ENCODE results near the gene ADAMTS17. TPM values are rescaled to one million over a fixed set of nuclear protein-coding genes. Genes with fewer than 3 reads are reported as not detected.

ADAMTS17 gene
- total and polyA plus RNA-seq, 5 donors from 2014 or later: 0.20 to 8.2 (median 0.67) TPM; not detected in 1

DNA sequence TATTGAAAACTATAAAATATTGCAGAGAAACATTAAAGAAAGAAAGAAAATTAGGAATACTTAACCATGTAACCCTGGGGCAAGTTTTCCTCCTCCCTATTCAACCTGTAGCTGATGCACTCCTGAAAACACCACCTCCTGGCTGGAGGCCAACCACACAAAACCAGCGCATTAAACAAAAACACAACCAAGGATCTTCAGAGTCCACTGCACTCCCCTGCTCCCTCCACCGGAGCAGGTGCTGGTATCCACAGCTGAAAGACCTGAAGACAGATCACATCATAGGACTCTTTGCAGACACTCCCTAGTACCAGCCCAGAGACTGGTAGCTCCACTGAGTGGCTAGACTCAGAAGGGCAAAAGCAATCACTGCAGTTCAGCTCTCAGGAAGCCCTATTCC lies 13.6 kb upstream of the ADAMTS17 start:
- no peaks in the 10 kb centered on the region for H3K9me3 ChIP-seq (ENCODE audit: control insufficient read depth in 2 of 2, low read length in 2 of 2)
- H3K27me3 ChIP-seq (ENCODE audit: control insufficient read depth, insufficient read depth, low read length): peaks cover 22% of the 10 kb centered on the region
- Mint-ChIP-seq H3K9me3 (peaks cover 0 to 5% (median 0%) of the 10 kb centered on the region in 7 donors), H3K27me3 (peaks cover 42% of the 10 kb centered on the region), H3K4me1 (peaks cover 0 to 3% (median 1%) of the 10 kb centered on the region in 4 donors), H3K4me3 (no peak overlapping the region), H3K27ac (no peak overlapping the region), H3K36me3 (no peaks in the 10 kb centered on the region)
- no peak for DNase-seq
- no peak for ATAC-seq (ENCODE audit: low read depth in 2 of 2)
- no peaks in the 10 kb centered on the region for H3K36me3 ChIP-seq (ENCODE audit: control insufficient read depth, insufficient read depth, low read length)
- no peak overlapping the region for H3K27ac ChIP-seq (ENCODE audit: insufficient read depth, low read length, poor library complexity, severe bottlenecking)
- H3K4me1 ChIP-seq (ENCODE audit: control insufficient read depth, insufficient read depth, low read length, poor library complexity, severe bottlenecking): no peaks in the 10 kb centered on the region
- no peak overlapping the region for H3K4me3 ChIP-seq (ENCODE audit: low read depth, low read length)

DNA sequence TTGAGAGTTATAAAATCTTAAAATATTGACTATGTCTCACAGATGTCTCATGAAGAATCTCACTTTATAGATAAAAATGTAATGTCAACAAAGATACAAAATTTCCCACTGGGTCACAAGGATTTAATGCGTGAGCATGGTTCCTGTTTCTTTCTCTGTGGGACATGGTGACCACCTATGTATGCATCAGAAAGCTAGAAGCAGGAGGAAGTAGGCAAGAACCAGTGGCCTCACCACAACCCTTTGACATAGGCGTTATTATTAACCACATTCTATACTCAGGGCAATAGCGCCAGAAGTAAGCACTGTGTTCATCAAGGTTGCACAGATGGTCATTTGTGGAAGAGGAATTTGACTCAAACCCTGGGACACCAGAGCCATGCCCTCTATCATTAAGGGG lies 11.7 kb upstream of the ADAMTS17 start:
- Histone ChIP-seq H3K27me3 (ENCODE audit: control insufficient read depth, insufficient read depth, low read length) (peaks cover 22% of the 10 kb centered on the region), H3K4me3 (ENCODE audit: low read depth, low read length) (no peak overlapping the region), H3K4me1 (ENCODE audit: control insufficient read depth, insufficient read depth, low read length, poor library complexity, severe bottlenecking) (peaks cover 6% of the 10 kb centered on the region), H3K36me3 (ENCODE audit: control insufficient read depth, insufficient read depth, low read length) (no peaks in the 10 kb centered on the region), H3K27ac (ENCODE audit: insufficient read depth, low read length, poor library complexity, severe bottlenecking) (no peak overlapping the region), H3K9me3 (ENCODE audit: control insufficient read depth in 2 of 2, low read length in 2 of 2) (no peaks in the 10 kb centered on the region)
- H3K27me3 Mint-ChIP-seq: peaks cover 37% of the 10 kb centered on the region
- H3K9me3 Mint-ChIP-seq: peaks cover 0 to 3% (median 0%) of the 10 kb centered on the region in 7 donors
- H3K4me1 Mint-ChIP-seq: peaks cover 0 to 16% (median 5%) of the 10 kb centered on the region in 4 donors
- no peak overlapping the region for H3K4me3 Mint-ChIP-seq
- H3K36me3 Mint-ChIP-seq: no peaks in the 10 kb centered on the region
- ATAC-seq (ENCODE audit: low read depth in 2 of 2): no peak
- H3K27ac Mint-ChIP-seq: no peak overlapping the region
- DNase-seq: no peak

DNA sequence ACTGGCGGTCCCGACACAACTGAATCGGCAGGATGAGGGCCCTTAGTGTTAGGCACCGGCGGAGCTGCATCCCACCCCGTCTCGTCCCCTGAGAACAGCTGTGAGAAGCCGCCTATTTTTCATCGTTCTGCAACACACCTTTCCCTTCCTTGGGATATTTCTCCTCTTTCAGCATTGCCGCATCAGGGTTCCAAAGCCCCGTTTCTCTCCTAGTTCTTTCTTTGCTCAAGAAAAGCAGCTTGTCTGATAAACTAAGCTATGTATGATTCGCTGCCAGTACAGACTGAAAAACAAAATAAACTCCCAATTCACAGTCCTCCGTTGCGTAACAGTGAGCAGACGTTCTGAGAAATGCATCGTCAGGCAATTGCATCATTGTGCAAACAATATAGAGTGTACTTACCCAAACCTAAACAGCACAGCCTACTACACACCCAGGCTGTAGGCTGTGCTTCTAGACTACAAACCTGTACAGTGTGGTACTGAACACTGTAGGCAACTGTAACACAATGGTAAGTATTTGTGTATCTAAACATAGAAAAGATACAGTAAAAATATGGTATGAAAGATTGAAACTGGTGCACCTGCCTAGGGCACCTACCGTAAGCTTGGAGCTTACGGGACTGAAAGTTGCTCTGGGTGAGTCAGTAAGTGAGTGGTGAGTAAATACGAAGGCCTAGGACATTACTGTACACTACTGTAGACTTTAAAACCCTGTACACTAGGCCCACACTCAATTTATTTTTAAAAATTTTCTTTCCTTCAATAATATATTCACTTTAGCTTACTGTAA lies 8.9 kb upstream of the ADAMTS17 start:
- Histone ChIP-seq H3K4me3 (ENCODE audit: low read depth, low read length) (peak overlapping the region; percentile 74), H3K36me3 (ENCODE audit: control insufficient read depth, insufficient read depth, low read length) (no peaks in the 10 kb centered on the region), H3K27ac (ENCODE audit: insufficient read depth, low read length, poor library complexity, severe bottlenecking) (peak overlapping the region; percentile 73), H3K9me3 (ENCODE audit: control insufficient read depth in 2 of 2, low read length in 2 of 2) (no peaks in the 10 kb centered on the region), H3K27me3 (ENCODE audit: control insufficient read depth, insufficient read depth, low read length) (peaks cover 18% of the 10 kb centered on the region), H3K4me1 (ENCODE audit: control insufficient read depth, insufficient read depth, low read length, poor library complexity, severe bottlenecking) (peaks cover 6% of the 10 kb centered on the region)
- Mint-ChIP-seq H3K9me3 (peaks cover 0 to 1% (median 0%) of the 10 kb centered on the region in 7 donors), H3K27me3 (peaks cover 22% of the 10 kb centered on the region), H3K4me3 (peak overlapping the region; percentile 88 to 98 (median 96)), H3K4me1 (peaks cover 0 to 16% (median 5%) of the 10 kb centered on the region in 4 donors), H3K27ac (peak overlapping the region in 2 of 3 donors; percentile 78 to 94), H3K36me3 (no peaks in the 10 kb centered on the region)
- DNase-seq (no peak), ATAC-seq (ENCODE audit: low read depth in 2 of 2) (no peak)

- peak; percentile 72 to 86 (median 80) for DNase-seq
- Histone ChIP-seq H3K27me3 (ENCODE audit: control insufficient read depth, insufficient read depth, low read length) (peaks cover 16% of the 10 kb centered on the region), H3K4me3 (ENCODE audit: low read depth, low read length) (peak overlapping the region; percentile 74), H3K36me3 (ENCODE audit: control insufficient read depth, insufficient read depth, low read length) (no peaks in the 10 kb centered on the region), H3K4me1 (ENCODE audit: control insufficient read depth, insufficient read depth, low read length, poor library complexity, severe bottlenecking) (peaks cover 6% of the 10 kb centered on the region), H3K9me3 (ENCODE audit: control insufficient read depth in 2 of 2, low read length in 2 of 2) (no peaks in the 10 kb centered on the region), H3K27ac (ENCODE audit: insufficient read depth, low read length, poor library complexity, severe bottlenecking) (peak overlapping the region; percentile 73)
- Mint-ChIP-seq H3K36me3 (no peaks in the 10 kb centered on the region), H3K4me1 (peaks cover 0 to 16% (median 5%) of the 10 kb centered on the region in 4 donors), H3K4me3 (peak overlapping the region; percentile 88 to 98 (median 96)), H3K9me3 (peaks cover 0 to 1% (median 0%) of the 10 kb centered on the region in 7 donors), H3K27me3 (peaks cover 18% of the 10 kb centered on the region), H3K27ac (peak overlapping the region; percentile 78 to 94 (median 83))
- peak; percentile 91 to 94 for ATAC-seq (ENCODE audit: low read depth in 2 of 2)
Measured at GRCh38 chr15:100349696-100350433, 8.1 kb upstream of the ADAMTS17 start.

DNA sequence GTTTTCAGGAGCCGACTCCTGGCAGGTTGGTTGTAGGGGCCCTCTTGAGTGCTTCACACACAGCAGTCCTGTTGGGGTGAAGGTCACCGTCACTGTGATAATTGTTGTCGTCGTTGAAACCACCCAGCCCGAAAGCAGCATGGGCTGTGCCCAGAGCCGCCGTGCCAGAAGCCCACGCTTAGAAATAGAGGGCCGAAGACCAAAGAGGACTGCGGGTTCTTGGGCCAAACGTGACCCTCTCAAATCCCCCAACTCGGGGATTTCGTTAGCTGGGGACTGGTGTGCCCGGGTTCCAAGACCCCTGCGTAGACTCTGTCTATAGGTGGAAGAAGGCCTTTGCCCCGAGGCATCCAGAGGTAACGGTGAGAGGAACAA lies 7.5 kb upstream of the ADAMTS17 start:
- no peaks in the 10 kb centered on the region for H3K36me3 ChIP-seq (ENCODE audit: control insufficient read depth, insufficient read depth, low read length)
- peak overlapping the region in 1 of 3 donors; percentile 78 for H3K27ac Mint-ChIP-seq
- ATAC-seq (ENCODE audit: low read depth in 2 of 2) (no peak), DNase-seq (no peak)
- peaks cover 0 to 16% (median 5%) of the 10 kb centered on the region in 4 donors for H3K4me1 Mint-ChIP-seq
- H3K9me3 Mint-ChIP-seq: peaks cover 0 to 1% (median 0%) of the 10 kb centered on the region in 7 donors
- peaks cover 12% of the 10 kb centered on the region for H3K27me3 ChIP-seq (ENCODE audit: control insufficient read depth, insufficient read depth, low read length)
- H3K9me3 ChIP-seq (ENCODE audit: control insufficient read depth in 2 of 2, low read length in 2 of 2): no peaks in the 10 kb centered on the region
- H3K27ac ChIP-seq (ENCODE audit: insufficient read depth, low read length, poor library complexity, severe bottlenecking): no peak overlapping the region
- peaks cover 15% of the 10 kb centered on the region for H3K27me3 Mint-ChIP-seq
- no peaks in the 10 kb centered on the region for H3K36me3 Mint-ChIP-seq
- H3K4me1 ChIP-seq (ENCODE audit: control insufficient read depth, insufficient read depth, low read length, poor library complexity, severe bottlenecking): peaks cover 6% of the 10 kb centered on the region
- H3K4me3 Mint-ChIP-seq: peak overlapping the region; percentile 88 to 98 (median 96)
- H3K4me3 ChIP-seq (ENCODE audit: low read depth, low read length): peak overlapping the region; percentile 74

GRCh38 chr15:100348578-100348977 lies 6.8 kb upstream of the ADAMTS17 start:
- Mint-ChIP-seq H3K9me3 (peaks cover 0 to 1% (median 0%) of the 10 kb centered on the region in 7 donors), H3K4me3 (peak overlapping the region; percentile 88 to 98 (median 96))

GRCh38 chr15:100346866-100347512 lies 5.2 kb upstream of the ADAMTS17 start:
- H3K4me1 ChIP-seq (ENCODE audit: control insufficient read depth, insufficient read depth, low read length, poor library complexity, severe bottlenecking): peaks cover 10% of the 10 kb centered on the region
- H3K27me3 Mint-ChIP-seq: peaks cover 10% of the 10 kb centered on the region

More at GRCh38 chr15:100348578-100348977, 6.8 kb upstream of the ADAMTS17 start:
- Mint-ChIP-seq H3K4me1 (peaks cover 0 to 16% (median 5%) of the 10 kb centered on the region in 4 donors), H3K27me3 (peaks cover 11% of the 10 kb centered on the region), H3K36me3 (no peaks in the 10 kb centered on the region), H3K27ac (no peak overlapping the region)
- no peak for DNase-seq
- no peak for ATAC-seq (ENCODE audit: low read depth in 2 of 2)
- Histone ChIP-seq H3K4me3 (ENCODE audit: low read depth, low read length) (no peak overlapping the region), H3K4me1 (ENCODE audit: control insufficient read depth, insufficient read depth, low read length, poor library complexity, severe bottlenecking) (peaks cover 6% of the 10 kb centered on the region), H3K27ac (ENCODE audit: insufficient read depth, low read length, poor library complexity, severe bottlenecking) (no peak overlapping the region), H3K9me3 (ENCODE audit: control insufficient read depth in 2 of 2, low read length in 2 of 2) (no peaks in the 10 kb centered on the region), H3K27me3 (ENCODE audit: control insufficient read depth, insufficient read depth, low read length) (peaks cover 10% of the 10 kb centered on the region), H3K36me3 (ENCODE audit: control insufficient read depth, insufficient read depth, low read length) (no peaks in the 10 kb centered on the region)

More at GRCh38 chr15:100346866-100347512, 5.2 kb upstream of the ADAMTS17 start:
- Mint-ChIP-seq H3K4me3 (peak overlapping the region in 2 of 4 donors; percentile 52 to 55), H3K27ac (no peak overlapping the region), H3K4me1 (peaks cover 0 to 21% (median 5%) of the 10 kb centered on the region in 4 donors), H3K9me3 (peaks cover 0 to 1% (median 0%) of the 10 kb centered on the region in 7 donors), H3K36me3 (no peaks in the 10 kb centered on the region)
- no peak for ATAC-seq (ENCODE audit: low read depth in 2 of 2)
- Histone ChIP-seq H3K27ac (ENCODE audit: insufficient read depth, low read length, poor library complexity, severe bottlenecking) (no peak overlapping the region), H3K9me3 (ENCODE audit: control insufficient read depth in 2 of 2, low read length in 2 of 2) (no peaks in the 10 kb centered on the region), H3K27me3 (ENCODE audit: control insufficient read depth, insufficient read depth, low read length) (peaks cover 5% of the 10 kb centered on the region), H3K36me3 (ENCODE audit: control insufficient read depth, insufficient read depth, low read length) (no peaks in the 10 kb centered on the region), H3K4me3 (ENCODE audit: low read depth, low read length) (no peak overlapping the region)
- no peak for DNase-seq

All from CD4-positive, CD25-positive, alpha-beta regulatory T cell (primary cell).